GM06990 (cell line): ENCODE measurements around the gene PLB1.

Experiments
- DNase-seq: peaks from one replicate; pipeline ENCODE4 v3.0.0-alpha.2; 2011; ENCODE audit not compliant: insufficient read length; ENCODE audit errors: extremely low read depth
- H3K27me3 ChIP-seq: replicated peaks from 2 replicates; pipeline ENCODE4 v1.6.0; 2011; ENCODE audit warnings: low read length; ENCODE audit not compliant: control insufficient read depth, insufficient read depth
- H3K36me3 ChIP-seq: 2 replicates; pipeline ENCODE4 v1.5.1; 2011; ENCODE audit warnings: low read length; ENCODE audit not compliant: control insufficient read depth, insufficient read depth
- H3K4me3 ChIP-seq: replicated peaks from 2 replicates; pipeline ENCODE4 v1.5.1; 2011; ENCODE audit warnings: low read depth, mild to moderate bottlenecking, control low read depth, low read length
- CTCF ChIP-seq: IDR thresholded peaks from 2 replicates; pipeline ENCODE4 v1.5.1; 2011; ENCODE audit warnings: low read length, control low read depth, mild to moderate bottlenecking, inconsistent platforms; ENCODE audit not compliant: insufficient read depth, poor library complexity, severe bottlenecking

PLB1 gene

GRCh38 chr2:28488083-28488830 lies 7.6 kb upstream of the PLB1 start:
- no peak for DNase-seq
- TF ChIP-seq CTCF, result no peak
- Histone ChIP-seq H3K4me3 (no peak overlapping the region), H3K36me3 (no peaks in the 10 kb centered on the region), H3K27me3 (no peaks in the 10 kb centered on the region; the same call in 1 of the 2 replicates)

DNA sequence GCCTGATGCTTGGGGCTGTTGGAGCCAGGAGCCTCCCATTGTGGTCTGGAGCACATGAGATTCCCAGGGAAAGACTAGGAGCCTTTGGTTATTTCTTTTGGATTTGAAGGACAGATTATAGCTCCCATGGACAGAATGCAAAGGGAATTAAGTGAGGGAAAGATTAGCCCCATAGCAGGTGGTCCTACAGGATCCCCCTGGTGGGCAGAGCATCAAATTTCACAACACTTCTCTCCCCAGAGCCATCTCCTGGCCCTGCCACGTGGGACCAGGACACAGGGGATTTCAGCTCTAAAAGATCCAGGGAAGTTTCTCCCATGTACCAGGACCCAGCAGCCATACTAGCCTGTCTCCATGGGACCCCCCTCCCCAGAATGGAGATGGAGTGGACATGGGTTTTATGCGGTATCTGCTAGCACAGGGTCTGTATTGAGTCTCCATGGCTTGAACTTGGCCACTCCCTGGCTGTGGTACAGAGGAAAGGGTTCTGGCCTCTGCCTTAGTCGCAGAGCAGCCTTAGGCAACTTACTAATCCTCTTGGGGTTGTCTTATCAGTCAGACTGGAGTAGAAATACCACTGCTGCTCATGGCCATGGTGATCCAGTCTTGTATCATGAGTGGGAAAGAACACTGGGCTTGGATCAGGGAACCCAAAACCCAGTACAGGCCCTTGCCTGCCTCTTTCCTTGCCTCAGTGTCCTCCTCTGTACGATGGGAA lies 6.8 kb upstream of the PLB1 start:
- TF ChIP-seq CTCF, result no peak
- Histone ChIP-seq H3K36me3 (no peaks in the 10 kb centered on the region), H3K4me3 (no peak overlapping the region), H3K27me3 (no peaks in the 10 kb centered on the region; the same call in 1 of the 2 replicates)
- DNase-seq, result no peak

GRCh38 chr2:28490558-28490957 lies 5.3 kb upstream of the PLB1 start:
- no peak for DNase-seq
- TF ChIP-seq CTCF, result no peak

DNA sequence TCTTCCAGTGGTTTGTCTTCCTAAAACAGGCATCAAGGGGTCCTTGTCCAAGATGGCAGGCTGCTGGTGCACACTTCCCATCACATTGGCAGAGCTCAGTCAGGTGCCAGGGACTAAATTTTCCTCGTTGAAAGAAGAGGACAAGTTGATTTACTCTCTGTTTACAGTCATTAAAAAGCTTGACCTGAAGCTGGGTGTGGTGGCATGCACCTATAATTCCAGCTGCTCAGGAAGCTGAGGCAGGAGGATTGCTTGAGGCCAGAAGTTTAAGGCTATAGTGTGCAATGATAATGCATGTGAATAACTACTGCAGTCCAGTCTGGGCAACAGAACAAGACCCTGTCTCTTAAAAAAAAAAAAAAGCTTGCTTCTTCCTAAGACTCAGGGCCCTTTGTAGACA lies 3.6 kb upstream of the PLB1 start:
- Histone ChIP-seq H3K27me3 (peaks cover 2% of the 10 kb centered on the region; the same call in 1 of the 2 replicates), H3K4me3 (no peak overlapping the region), H3K36me3 (no peaks in the 10 kb centered on the region)
- no peak for DNase-seq
- no peak for TF ChIP-seq CTCF

More at GRCh38 chr2:28490558-28490957, 5.3 kb upstream of the PLB1 start:
- Histone ChIP-seq H3K27me3 (no peaks in the 10 kb centered on the region; the same call in 1 of the 2 replicates), H3K36me3 (no peaks in the 10 kb centered on the region), H3K4me3 (no peak overlapping the region)

DNA sequence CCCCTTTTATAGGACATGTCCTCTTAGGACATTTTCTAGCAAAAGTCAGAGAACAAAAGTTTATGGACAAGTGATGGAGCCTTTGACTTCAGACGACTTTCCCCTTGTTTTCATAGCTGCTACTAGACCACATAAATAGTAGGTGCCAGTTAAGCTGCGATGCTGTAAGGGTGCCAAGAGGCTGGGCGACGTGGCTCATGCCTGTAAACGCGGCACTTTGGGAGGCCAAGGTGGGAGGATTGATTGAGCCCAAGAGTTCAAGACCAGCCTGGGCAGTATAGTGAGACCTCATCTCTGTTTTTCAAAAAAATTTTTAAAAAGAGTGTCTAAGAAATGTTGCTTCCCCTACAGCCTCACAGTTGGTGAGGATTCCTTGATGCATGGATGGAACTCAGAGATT lies 2.2 kb upstream of the PLB1 start:
- TF ChIP-seq CTCF, result no peak
- Histone ChIP-seq H3K4me3 (no peak overlapping the region), H3K27me3 (peaks cover 2% of the 10 kb centered on the region; the same call in 1 of the 2 replicates), H3K36me3 (no peaks in the 10 kb centered on the region)
- DNase-seq, result no peak
